Measurements from ENCODE around the gene ARHGDIG. TPM values are rescaled to one million over a fixed set of nuclear protein-coding genes. Genes with fewer than 3 reads are reported as not detected.

ARHGDIG gene
- total RNA-seq, 1 donor from 2014 or later, result 5.0 TPM

GRCh38 chr16:316741-317464 lies 36.5 kb downstream of the ARHGDIG start:
- Mint-ChIP-seq H3K27me3 (ENCODE audit: low read depth, unreplicated experiment) (no peaks in the 10 kb centered on the region), H3K4me1 (ENCODE audit: low read depth, unreplicated experiment) (no peaks in the 10 kb centered on the region), H3K27ac (ENCODE audit: unreplicated experiment) (peak overlapping the region; percentile 41), H3K9me3 (ENCODE audit: unreplicated experiment) (no peaks in the 10 kb centered on the region), H3K4me3 (ENCODE audit: unreplicated experiment) (no peak overlapping the region), H3K36me3 (ENCODE audit: low read depth, unreplicated experiment) (peaks cover 12% of the 10 kb centered on the region)
- Histone ChIP-seq H3K4me1 (ENCODE audit: insufficient read depth, low read length) (no peaks in the 10 kb centered on the region), H2AFZ (ENCODE audit: low read depth, low read length) (no peak overlapping the region), H3K79me2 (ENCODE audit: insufficient read depth, low read length) (peaks cover 46% of the 10 kb centered on the region), H3K9ac (ENCODE audit: low read length) (no peak overlapping the region), H3K27me3 (ENCODE audit: insufficient read depth, low read length) (no peaks in the 10 kb centered on the region), H4K20me1 (ENCODE audit: insufficient read depth, low read length) (peaks cover 87% of the 10 kb centered on the region), H3K36me3 (ENCODE audit: insufficient read depth, low read length) (no peaks in the 10 kb centered on the region), H3K9me3 (ENCODE audit: insufficient read depth, low read depth, low read length) (no peaks in the 10 kb centered on the region), H3K27ac (ENCODE audit: low read depth, low read length) (no peak overlapping the region), H3K4me3 (ENCODE audit: insufficient read depth, low read depth, low read length) (no peak overlapping the region), H3K4me2 (ENCODE audit: low read length) (no peak overlapping the region)
- FAIRE-seq (no peak), DNase-seq (ENCODE audit: low read depth) (no peak)
- no peak for TF ChIP-seq EZH2 (IDR thresholded peaks at IDR 0.05; ENCODE audit: insufficient read depth, low read length)
- TF ChIP-seq, protein P1, sequence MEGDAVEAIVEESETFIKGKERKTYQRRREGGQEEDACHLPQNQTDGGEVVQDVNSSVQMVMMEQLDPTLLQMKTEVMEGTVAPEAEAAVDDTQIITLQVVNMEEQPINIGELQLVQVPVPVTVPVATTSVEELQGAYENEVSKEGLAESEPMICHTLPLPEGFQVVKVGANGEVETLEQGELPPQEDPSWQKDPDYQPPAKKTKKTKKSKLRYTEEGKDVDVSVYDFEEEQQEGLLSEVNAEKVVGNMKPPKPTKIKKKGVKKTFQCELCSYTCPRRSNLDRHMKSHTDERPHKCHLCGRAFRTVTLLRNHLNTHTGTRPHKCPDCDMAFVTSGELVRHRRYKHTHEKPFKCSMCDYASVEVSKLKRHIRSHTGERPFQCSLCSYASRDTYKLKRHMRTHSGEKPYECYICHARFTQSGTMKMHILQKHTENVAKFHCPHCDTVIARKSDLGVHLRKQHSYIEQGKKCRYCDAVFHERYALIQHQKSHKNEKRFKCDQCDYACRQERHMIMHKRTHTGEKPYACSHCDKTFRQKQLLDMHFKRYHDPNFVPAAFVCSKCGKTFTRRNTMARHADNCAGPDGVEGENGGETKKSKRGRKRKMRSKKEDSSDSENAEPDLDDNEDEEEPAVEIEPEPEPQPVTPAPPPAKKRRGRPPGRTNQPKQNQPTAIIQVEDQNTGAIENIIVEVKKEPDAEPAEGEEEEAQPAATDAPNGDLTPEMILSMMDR (IDR thresholded peaks at IDR 0.05; ENCODE audit: insufficient read depth, low read depth, low read length), result no peak

GRCh38 chr16:317583-317982 lies 37.2 kb downstream of the ARHGDIG start:
- FAIRE-seq (no peak), DNase-seq (ENCODE audit: low read depth) (no peak)
- H3K9ac ChIP-seq (ENCODE audit: low read length), result no peak overlapping the region
- H3K4me1 Mint-ChIP-seq (ENCODE audit: low read depth, unreplicated experiment), result no peaks in the 10 kb centered on the region
- no peak overlapping the region for H3K4me2 ChIP-seq (ENCODE audit: low read length)
- H3K27me3 Mint-ChIP-seq (ENCODE audit: low read depth, unreplicated experiment), result no peaks in the 10 kb centered on the region
- H3K9me3 Mint-ChIP-seq (ENCODE audit: unreplicated experiment), result no peaks in the 10 kb centered on the region
- no peak overlapping the region for H3K27ac Mint-ChIP-seq (ENCODE audit: unreplicated experiment)
- TF ChIP-seq, protein P1 (IDR thresholded peaks at IDR 0.05; ENCODE audit: insufficient read depth, low read depth, low read length), result no peak
- TF ChIP-seq EZH2 (IDR thresholded peaks at IDR 0.05; ENCODE audit: insufficient read depth, low read length), result no peak
- H2AFZ ChIP-seq (ENCODE audit: low read depth, low read length), result no peak overlapping the region
- no peak overlapping the region for H3K4me3 Mint-ChIP-seq (ENCODE audit: unreplicated experiment)
- H4K20me1 ChIP-seq (ENCODE audit: insufficient read depth, low read length), result peaks cover 87% of the 10 kb centered on the region
- H3K27me3 ChIP-seq (ENCODE audit: insufficient read depth, low read length), result no peaks in the 10 kb centered on the region
- no peaks in the 10 kb centered on the region for H3K9me3 ChIP-seq (ENCODE audit: insufficient read depth, low read depth, low read length)
- no peak overlapping the region for H3K4me3 ChIP-seq (ENCODE audit: insufficient read depth, low read depth, low read length)
- no peak overlapping the region for H3K27ac ChIP-seq (ENCODE audit: low read depth, low read length)
- no peaks in the 10 kb centered on the region for H3K4me1 ChIP-seq (ENCODE audit: insufficient read depth, low read length)
- peaks cover 47% of the 10 kb centered on the region for H3K79me2 ChIP-seq (ENCODE audit: insufficient read depth, low read length)
- H3K36me3 ChIP-seq (ENCODE audit: insufficient read depth, low read length), result no peaks in the 10 kb centered on the region
- H3K36me3 Mint-ChIP-seq (ENCODE audit: low read depth, unreplicated experiment), result peaks cover 12% of the 10 kb centered on the region

- H3K79me2 ChIP-seq (ENCODE audit: insufficient read depth, low read length), result peaks cover 50% of the 10 kb centered on the region
- peaks cover 8% of the 10 kb centered on the region for H3K36me3 Mint-ChIP-seq (ENCODE audit: low read depth, unreplicated experiment)
- no peaks in the 10 kb centered on the region for H3K36me3 ChIP-seq (ENCODE audit: insufficient read depth, low read length)
- peaks cover 83% of the 10 kb centered on the region for H4K20me1 ChIP-seq (ENCODE audit: insufficient read depth, low read length)
- H2AFZ ChIP-seq (ENCODE audit: low read depth, low read length), result no peak overlapping the region
- no peaks in the 10 kb centered on the region for H3K4me1 Mint-ChIP-seq (ENCODE audit: low read depth, unreplicated experiment)
- H3K4me1 ChIP-seq (ENCODE audit: insufficient read depth, low read length), result no peaks in the 10 kb centered on the region
- DNase-seq (ENCODE audit: low read depth) (no peak), FAIRE-seq (no peak)
- H3K27me3 Mint-ChIP-seq (ENCODE audit: low read depth, unreplicated experiment), result no peaks in the 10 kb centered on the region
- TF ChIP-seq EZH2 (IDR thresholded peaks at IDR 0.05; ENCODE audit: insufficient read depth, low read length), result no peak
- TF ChIP-seq, protein P1 (IDR thresholded peaks at IDR 0.05; ENCODE audit: insufficient read depth, low read depth, low read length), result no peak
- H3K27ac Mint-ChIP-seq (ENCODE audit: unreplicated experiment), result no peak overlapping the region
- no peaks in the 10 kb centered on the region for H3K9me3 Mint-ChIP-seq (ENCODE audit: unreplicated experiment)
- H3K4me2 ChIP-seq (ENCODE audit: low read length), result no peak overlapping the region
- H3K27me3 ChIP-seq (ENCODE audit: insufficient read depth, low read length), result no peaks in the 10 kb centered on the region
- H3K27ac ChIP-seq (ENCODE audit: low read depth, low read length), result no peak overlapping the region
- no peak overlapping the region for H3K4me3 ChIP-seq (ENCODE audit: insufficient read depth, low read depth, low read length)
- no peak overlapping the region for H3K4me3 Mint-ChIP-seq (ENCODE audit: unreplicated experiment)
- H3K9ac ChIP-seq (ENCODE audit: low read length), result no peak overlapping the region
- no peaks in the 10 kb centered on the region for H3K9me3 ChIP-seq (ENCODE audit: insufficient read depth, low read depth, low read length)
These were observed 38.2 kb downstream of the ARHGDIG start for GRCh38 chr16:318628-319027.
